Cerebellar nuclear complex (tissue), 1 donor: ENCODE data around the gene TRIM37.
"Not testable (repeated sequence)": the region's sequence is repeated elsewhere in the genome, so short reads cannot be mapped to it uniquely, and the experiment has no call there.

Experiments
- DNase-seq, 2 experiments: peaks; one replicate each; lab custom pipeline; 2025; lab: John Stamatoyannopoulos, UW

Gene TRIM37

GRCh38 chr17:59110973-59111372 is 4.3 kb upstream of the TRIM37 start:
- DNase-seq: no peak

GRCh38 chr17:59108400-59109102 is 1.9 kb upstream of the TRIM37 start:
- DNase-seq: no peak

GRCh38 chr17:59107306-59107670 is 608 bp upstream of the TRIM37 start:
- DNase-seq: no peak

GRCh38 chr17:59105852-59106462 is 723 bp downstream of the TRIM37 start:
- DNase-seq: peak; percentile 8 to 20

GRCh38 chr17:59101178-59101577 is 5.5 kb downstream of the TRIM37 start:
- no peak for DNase-seq

GRCh38 chr17:59097876-59098275 is 8.8 kb downstream of the TRIM37 start:
- DNase-seq: no peak

- DNase-seq: no peak
Measured at GRCh38 chr17:59094861-59095530, 11.7 kb downstream of the TRIM37 start.

GRCh38 chr17:59093702-59094231 is 12.9 kb downstream of the TRIM37 start:
- DNase-seq: no peak

- no peak for DNase-seq
Measured at GRCh38 chr17:59093145-59093701, 13.5 kb downstream of the TRIM37 start.

GRCh38 chr17:59090593-59090992 is 16.1 kb downstream of the TRIM37 start:
- DNase-seq: not testable (repeated sequence)

GRCh38 chr17:59084154-59084553 is 22.5 kb downstream of the TRIM37 start:
- no peak for DNase-seq

- no peak for DNase-seq
Measured at GRCh38 chr17:59074494-59074893, 32.2 kb downstream of the TRIM37 start.

- DNase-seq: no peak
Measured at GRCh38 chr17:59073972-59074371, 32.7 kb downstream of the TRIM37 start.

GRCh38 chr17:59069856-59070255 is 36.8 kb downstream of the TRIM37 start:
- no peak for DNase-seq

GRCh38 chr17:59067756-59068155 is 38.9 kb downstream of the TRIM37 start:
- no peak for DNase-seq

GRCh38 chr17:59067340-59067739 is 39.3 kb downstream of the TRIM37 start:
- no peak for DNase-seq

GRCh38 chr17:59062509-59062908 is 44.2 kb downstream of the TRIM37 start:
- no peak for DNase-seq

GRCh38 chr17:59056857-59057256 is 49.8 kb downstream of the TRIM37 start:
- DNase-seq: no peak

GRCh38 chr17:59049798-59050197 is 56.9 kb downstream of the TRIM37 start:
- DNase-seq: no peak

- DNase-seq: no peak
Measured at GRCh38 chr17:59047616-59048015, 59.1 kb downstream of the TRIM37 start.

GRCh38 chr17:59046192-59046591 is 60.5 kb downstream of the TRIM37 start:
- DNase-seq: no peak

- DNase-seq: no peak
Measured at GRCh38 chr17:59038734-59039133, 67.9 kb downstream of the TRIM37 start.

- DNase-seq: no peak
Measured at GRCh38 chr17:59037960-59038359, 68.7 kb downstream of the TRIM37 start.
